Measurements from ENCODE around the gene NCOA5.

Gene NCOA5

DNA sequence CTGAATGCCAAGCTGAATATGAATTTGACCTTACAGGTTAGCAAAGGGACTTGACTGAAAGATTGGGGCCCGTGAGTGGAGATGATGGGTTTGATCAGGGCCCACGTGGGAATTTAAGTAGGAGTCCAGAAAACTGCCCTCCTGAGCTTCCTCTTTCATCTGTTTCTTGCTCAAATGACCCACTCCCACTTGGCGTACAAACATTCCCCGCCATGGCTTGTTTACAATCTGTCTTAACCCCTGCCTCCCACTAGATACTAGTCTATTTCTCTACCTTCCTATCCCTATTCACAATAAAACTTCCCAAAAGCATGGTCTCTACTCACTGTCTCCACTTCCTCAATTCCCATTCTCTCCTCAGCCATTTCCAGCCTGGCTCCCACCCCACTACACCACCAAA, 71.7 kb downstream of the NCOA5 start:
- no peak for TF ChIP-seq CTCF (conservative IDR thresholded peaks at IDR 0.05; ENCODE audit: low read depth, low read length)
- no peak for DNase-seq (ENCODE audit: low read depth)
- no peak overlapping the region for H3K4me3 ChIP-seq (ENCODE audit: low read depth, low read length)

GRCh38 chr20:46017272-46017671, 72.5 kb downstream of the NCOA5 start:
- H3K4me3 ChIP-seq (ENCODE audit: low read depth, low read length) = no peak overlapping the region
- TF ChIP-seq CTCF (conservative IDR thresholded peaks at IDR 0.05; ENCODE audit: low read depth, low read length) = no peak
- no peak for DNase-seq (ENCODE audit: low read depth)

- no peak overlapping the region for H3K4me3 ChIP-seq (ENCODE audit: low read depth, low read length)
- DNase-seq (ENCODE audit: low read depth) = no peak
- no peak for TF ChIP-seq CTCF (conservative IDR thresholded peaks at IDR 0.05; ENCODE audit: low read depth, low read length)
These were observed 75.0 kb downstream of the NCOA5 start for GRCh38 chr20:46014517-46015396.

- peak; percentile 72 for TF ChIP-seq CTCF (conservative IDR thresholded peaks at IDR 0.05; ENCODE audit: low read depth, low read length)
- H3K4me3 ChIP-seq (ENCODE audit: low read depth, low read length) = no peak overlapping the region
- DNase-seq (ENCODE audit: low read depth) = peak; percentile 50
These were observed 75.8 kb downstream of the NCOA5 start for GRCh38 chr20:46013829-46014516.

GRCh38 chr20:46013322-46013828, 76.4 kb downstream of the NCOA5 start:
- no peak overlapping the region for H3K4me3 ChIP-seq (ENCODE audit: low read depth, low read length)
- no peak for TF ChIP-seq CTCF (conservative IDR thresholded peaks at IDR 0.05; ENCODE audit: low read depth, low read length)
- DNase-seq (ENCODE audit: low read depth) = no peak

- no peak overlapping the region for H3K4me3 ChIP-seq (ENCODE audit: low read depth, low read length)
- no peak for TF ChIP-seq CTCF (conservative IDR thresholded peaks at IDR 0.05; ENCODE audit: low read depth, low read length)
- DNase-seq (ENCODE audit: low read depth) = no peak
These were observed 76.8 kb downstream of the NCOA5 start for GRCh38 chr20:46012921-46013320.

All from choroid plexus epithelial cell (primary cell).